Left kidney (tissue), 2 donors: Measurements from ENCODE around the gene AURKA. TPM values are rescaled to one million over a fixed set of nuclear protein-coding genes. Genes with fewer than 3 reads are reported as not detected.
A peak's percentile ranks its signal among the peaks of the same experiment; 100 is the strongest.
"Not testable (repeated sequence)": the region's sequence is repeated elsewhere in the genome, so short reads cannot be mapped to it uniquely, and the experiment has no call there.

Experiments used
- DNase-seq: peaks from one replicate; pipeline ENCODE4 v3.0.0-alpha.2; 2013
- polyA plus RNA-seq: library from polyadenylated mRNA; unstranded; fragments of 120-200 nt; gene quantifications from one replicate; pipeline ENCODE4 v1.2.1, GENCODE V29; 2013; ENCODE audit not compliant: insufficient read length

Gene AURKA
- polyA plus RNA-seq, 1 donor: 22.2 TPM

GRCh38 chr20:56359212-56360132, 32.5 kb downstream of the AURKA start:
- DNase-seq: peak; percentile 36

- peak; percentile 83 for DNase-seq
Observed at GRCh38 chr20:56358600-56359211, 33.3 kb downstream of the AURKA start, which contains the start of gene FAM210B. Gene FAM210B (plus strand): TSS chr20:56358974. CDS start chr20:56359006, 32 bp downstream.

- DNase-seq: no peak
Observed at GRCh38 chr20:56358070-56358469, 33.9 kb downstream of the AURKA start.

GRCh38 chr20:56353356-56353755, 38.7 kb downstream of the AURKA start:
- DNase-seq: no peak

GRCh38 chr20:56352345-56353055, 39.5 kb downstream of the AURKA start:
- no peak for DNase-seq

- DNase-seq: no peak
Observed at GRCh38 chr20:56350842-56351241, 41.2 kb downstream of the AURKA start.

GRCh38 chr20:56348746-56349145, 43.3 kb downstream of the AURKA start:
- DNase-seq: no peak

GRCh38 chr20:56348305-56348693, 43.7 kb downstream of the AURKA start:
- no peak for DNase-seq

GRCh38 chr20:56347628-56348304, 44.2 kb downstream of the AURKA start:
- no peak for DNase-seq

GRCh38 chr20:56345911-56346310, 46.1 kb downstream of the AURKA start:
- DNase-seq: no peak

GRCh38 chr20:56343861-56344381, 48.1 kb downstream of the AURKA start:
- no peak for DNase-seq

GRCh38 chr20:56342783-56343182, 49.2 kb downstream of the AURKA start:
- DNase-seq: no peak

GRCh38 chr20:56336709-56337108, 55.3 kb downstream of the AURKA start:
- not testable (repeated sequence) for DNase-seq

GRCh38 chr20:56328861-56329260, 63.2 kb downstream of the AURKA start:
- DNase-seq: peak; percentile 67

- DNase-seq: no peak
Observed at GRCh38 chr20:56324806-56325205, 67.2 kb downstream of the AURKA start.

- no peak for DNase-seq
Observed at GRCh38 chr20:56323656-56324055, 68.4 kb downstream of the AURKA start.

GRCh38 chr20:56323206-56323605, 68.8 kb downstream of the AURKA start:
- no peak for DNase-seq

GRCh38 chr20:56322681-56323080, 69.3 kb downstream of the AURKA start:
- no peak for DNase-seq
